ENCODE data around the gene MT1E.

DNA sequence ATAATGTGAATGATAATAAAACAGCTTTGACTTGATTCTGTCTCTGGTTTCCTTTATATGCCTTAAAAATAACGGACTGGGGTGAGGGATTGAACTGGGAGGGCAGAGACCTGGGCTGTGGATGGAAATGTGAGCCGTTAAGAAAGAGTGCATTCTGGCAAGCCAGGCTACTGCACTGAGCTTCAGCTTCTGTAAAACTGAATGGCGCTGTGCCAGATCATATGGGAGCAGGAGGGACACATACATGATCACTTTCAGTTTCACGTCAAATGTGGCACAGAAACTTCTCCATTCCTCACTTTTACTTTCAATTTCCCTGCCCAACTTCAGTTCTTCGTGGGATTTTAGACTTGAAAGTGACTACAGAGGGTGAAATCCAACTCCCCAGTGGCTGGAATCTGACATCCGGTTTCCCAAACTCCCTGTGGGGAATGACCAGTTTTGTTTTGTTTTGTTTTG, 16.1 kb upstream of the MT1E start:
- TF ChIP-seq, protein P1, sequence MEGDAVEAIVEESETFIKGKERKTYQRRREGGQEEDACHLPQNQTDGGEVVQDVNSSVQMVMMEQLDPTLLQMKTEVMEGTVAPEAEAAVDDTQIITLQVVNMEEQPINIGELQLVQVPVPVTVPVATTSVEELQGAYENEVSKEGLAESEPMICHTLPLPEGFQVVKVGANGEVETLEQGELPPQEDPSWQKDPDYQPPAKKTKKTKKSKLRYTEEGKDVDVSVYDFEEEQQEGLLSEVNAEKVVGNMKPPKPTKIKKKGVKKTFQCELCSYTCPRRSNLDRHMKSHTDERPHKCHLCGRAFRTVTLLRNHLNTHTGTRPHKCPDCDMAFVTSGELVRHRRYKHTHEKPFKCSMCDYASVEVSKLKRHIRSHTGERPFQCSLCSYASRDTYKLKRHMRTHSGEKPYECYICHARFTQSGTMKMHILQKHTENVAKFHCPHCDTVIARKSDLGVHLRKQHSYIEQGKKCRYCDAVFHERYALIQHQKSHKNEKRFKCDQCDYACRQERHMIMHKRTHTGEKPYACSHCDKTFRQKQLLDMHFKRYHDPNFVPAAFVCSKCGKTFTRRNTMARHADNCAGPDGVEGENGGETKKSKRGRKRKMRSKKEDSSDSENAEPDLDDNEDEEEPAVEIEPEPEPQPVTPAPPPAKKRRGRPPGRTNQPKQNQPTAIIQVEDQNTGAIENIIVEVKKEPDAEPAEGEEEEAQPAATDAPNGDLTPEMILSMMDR (IDR thresholded peaks at IDR 0.05) = no peak
- no peak for TF ChIP-seq POLR2A (IDR thresholded peaks at IDR 0.05)

Data from testis (tissue), 2 donors.